GM12801 (cell line): ENCODE results near the gene WASF3.

Experiments used
- CTCF ChIP-seq: IDR thresholded peaks from one replicate; pipeline ENCODE4 v1.5.1; 2011; ENCODE audit warnings: control low read depth; ENCODE audit not compliant: insufficient read length; ENCODE audit errors: extremely low read depth

Gene WASF3

GRCh38 chr13:26544707-26545106 is 12.8 kb upstream of the WASF3 start:
- no peak for TF ChIP-seq CTCF

GRCh38 chr13:26548205-26548765 is 9.2 kb upstream of the WASF3 start:
- no peak for TF ChIP-seq CTCF

- no peak for TF ChIP-seq CTCF
Observed at GRCh38 chr13:26549713-26550112, 7.8 kb upstream of the WASF3 start.

- TF ChIP-seq CTCF, result no peak
Observed at GRCh38 chr13:26551255-26551860, 6.1 kb upstream of the WASF3 start.

GRCh38 chr13:26555413-26555812 is 2.1 kb upstream of the WASF3 start:
- no peak for TF ChIP-seq CTCF

- TF ChIP-seq CTCF, result no peak
Observed at GRCh38 chr13:26557051-26557392, 461 bp upstream of the WASF3 start.

- no peak for TF ChIP-seq CTCF
Observed at GRCh38 chr13:26558074-26558805, 757 bp downstream of the WASF3 start.
